NOMO-1 (cell line): ENCODE measurements around the gene PIK3CA.
A peak's percentile ranks its signal among the peaks of the same experiment; 100 is the strongest.
"Not testable (repeated sequence)": the region's sequence is repeated elsewhere in the genome, so short reads cannot be mapped to it uniquely, and the experiment has no call there.

ENCODE experiments used
- DNase-seq, 2 experiments: peaks; one replicate each; lab custom pipeline; 2025; ENCODE audit not compliant: unreplicated experiment in 2 of 2; lab: John Stamatoyannopoulos, UW

PIK3CA gene

DNA sequence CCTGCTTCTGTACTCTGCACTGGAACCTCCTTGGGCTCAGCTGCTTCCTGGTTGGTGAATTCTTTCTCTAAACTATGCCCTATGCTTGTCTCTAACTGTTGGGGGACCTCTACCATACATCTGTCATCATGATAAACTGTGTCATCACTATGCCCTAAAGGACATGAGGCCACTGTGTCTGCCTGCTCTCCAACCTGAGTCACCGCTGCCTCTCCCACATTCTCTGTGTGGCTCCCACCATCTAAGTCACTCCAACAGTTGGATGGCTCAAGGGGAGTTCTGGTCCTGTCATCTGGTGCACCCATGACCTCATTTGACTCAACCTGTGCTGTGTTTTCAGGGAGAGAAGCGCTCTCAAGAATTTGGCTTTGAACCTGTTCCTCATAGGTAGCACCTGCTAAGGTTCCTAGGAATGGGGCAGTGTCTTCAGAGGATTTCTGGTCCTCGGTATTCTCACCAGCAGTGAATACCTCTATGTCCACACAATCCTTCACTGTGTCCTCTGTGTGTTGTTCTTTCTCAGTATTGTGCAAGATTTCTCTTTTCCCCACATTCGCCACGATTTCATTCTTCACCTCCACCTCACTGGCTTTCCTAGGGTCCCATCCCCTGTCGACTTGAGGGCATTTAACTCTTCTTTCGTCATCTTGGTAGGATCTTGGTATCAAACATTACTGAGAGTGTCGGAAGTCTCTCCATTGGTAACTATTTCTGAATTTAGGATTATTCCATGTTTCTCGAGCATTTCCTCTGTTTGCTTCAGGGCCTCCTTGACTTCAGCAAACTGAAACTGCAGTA, 112.0 kb downstream of the PIK3CA start:
- DNase-seq = not testable (repeated sequence)

DNA sequence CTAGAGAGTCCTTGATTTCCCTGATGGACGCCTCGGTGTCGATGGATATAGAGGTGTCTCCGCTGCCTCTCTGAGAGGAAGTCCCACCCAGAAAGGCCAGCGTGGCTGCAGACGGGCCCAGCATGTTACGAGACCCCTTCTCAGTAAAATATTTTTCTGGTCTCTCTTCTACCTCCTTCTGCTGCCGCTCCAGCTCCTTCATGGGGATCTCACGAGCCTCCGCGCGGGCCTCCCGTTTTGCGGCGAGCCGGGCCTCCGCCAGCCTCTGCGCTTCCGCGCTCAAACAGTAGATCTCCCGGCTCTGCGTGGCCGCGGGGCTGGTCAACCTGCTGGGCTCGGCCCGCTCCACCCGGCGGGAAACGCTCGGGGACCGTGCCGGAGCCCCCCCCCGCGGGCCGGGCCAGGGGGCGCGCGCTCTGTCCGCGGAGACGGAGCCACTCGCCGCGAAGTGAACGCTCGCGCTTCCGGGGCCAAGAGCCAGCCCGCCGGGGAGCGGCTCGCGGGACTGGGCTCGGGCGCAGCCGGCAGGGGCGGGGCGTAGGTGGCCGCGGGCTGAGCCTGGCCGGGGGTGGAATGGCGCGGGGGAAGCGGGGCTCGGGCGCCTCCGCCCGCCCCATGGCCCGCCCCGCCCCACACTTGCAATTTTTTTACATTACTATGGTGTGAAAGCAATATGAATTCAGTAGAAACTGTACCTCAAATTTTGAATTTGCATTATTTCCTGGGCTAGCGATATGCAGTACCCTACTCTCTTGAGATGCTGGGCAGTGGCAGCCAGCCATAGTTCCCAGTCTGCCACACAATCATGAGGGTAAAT, 113.0 kb downstream of the PIK3CA start:
- DNase-seq = peak; percentile 70 to 89

DNA sequence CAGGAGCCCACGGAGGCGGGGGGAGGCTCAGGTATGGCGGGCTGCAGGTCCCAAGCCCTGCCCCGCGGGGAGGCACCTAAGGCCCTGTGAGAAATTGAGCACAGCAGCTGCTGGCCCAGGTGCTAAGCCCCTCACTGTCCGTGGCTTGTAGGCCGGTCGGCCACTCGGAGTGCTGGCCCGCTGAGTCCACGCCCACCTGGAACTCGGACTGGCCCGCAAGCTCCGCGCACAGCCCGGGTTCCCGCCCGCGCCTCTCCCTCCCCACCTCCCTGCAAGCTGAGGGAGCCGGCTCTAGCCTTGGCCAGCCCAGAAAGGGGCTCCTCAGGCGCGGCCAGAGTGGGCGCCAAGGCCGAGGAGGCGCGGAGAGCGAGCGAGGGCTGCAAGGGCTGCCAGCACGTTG, 115.0 kb downstream of the PIK3CA start:
- DNase-seq = no peak

DNA sequence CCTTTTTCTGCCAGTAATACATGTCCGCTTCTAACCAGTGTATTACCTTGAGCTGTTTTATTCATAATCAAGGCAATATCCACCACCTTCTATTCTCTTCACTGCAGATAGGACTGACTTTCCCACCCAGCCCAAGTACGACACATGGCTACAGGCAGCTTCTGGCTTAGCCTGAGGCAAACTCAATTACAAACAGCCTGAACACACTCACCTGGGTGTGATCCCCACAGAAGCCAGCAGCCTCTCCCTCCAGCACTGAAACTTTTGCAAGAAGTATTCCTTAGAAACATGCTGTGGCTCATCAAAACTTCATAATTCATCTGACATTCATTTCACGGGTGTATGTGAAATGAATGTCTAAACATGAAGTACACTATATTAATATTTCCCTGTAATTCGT, 116.3 kb downstream of the PIK3CA start:
- DNase-seq = no peak

DNA sequence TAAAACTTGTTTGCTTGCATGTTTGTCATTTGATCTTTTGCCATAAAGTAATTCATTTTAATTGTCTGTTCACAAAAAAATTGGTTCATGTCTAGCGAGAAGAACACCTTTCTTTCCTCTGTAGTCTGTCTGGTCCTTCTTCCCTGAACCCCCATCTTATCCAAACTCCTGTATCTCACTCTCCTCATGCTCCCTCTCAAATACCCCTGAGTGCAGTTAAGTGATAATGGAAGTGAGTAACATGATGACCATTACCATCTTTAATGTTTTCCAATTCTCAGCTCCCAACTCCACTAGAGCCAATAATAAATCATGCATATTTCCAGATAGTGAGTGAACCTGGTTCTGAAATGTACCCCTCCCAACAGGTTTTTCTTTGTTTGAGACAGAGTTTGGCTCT, 116.9 kb downstream of the PIK3CA start:
- no peak for DNase-seq

DNA sequence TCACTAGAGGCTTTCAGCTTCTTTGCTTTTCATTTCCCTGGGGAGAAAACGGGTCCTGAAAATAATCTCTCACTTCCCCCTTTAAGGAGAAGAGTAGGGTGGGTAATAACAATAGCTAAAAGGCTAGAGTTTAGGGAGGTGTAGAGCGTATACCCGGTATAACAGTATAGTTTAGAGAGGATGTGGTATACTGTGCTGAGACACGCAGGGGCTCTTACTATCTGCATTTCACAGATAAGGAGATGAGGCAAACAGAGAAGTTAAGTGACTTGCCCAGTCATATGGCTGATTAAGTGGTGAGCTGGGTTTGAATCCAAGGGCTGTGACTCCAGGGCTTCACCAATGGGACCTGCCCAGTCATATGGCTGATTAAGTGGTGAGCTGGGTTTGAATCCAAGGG, 117.7 kb downstream of the PIK3CA start:
- DNase-seq = no peak

DNA sequence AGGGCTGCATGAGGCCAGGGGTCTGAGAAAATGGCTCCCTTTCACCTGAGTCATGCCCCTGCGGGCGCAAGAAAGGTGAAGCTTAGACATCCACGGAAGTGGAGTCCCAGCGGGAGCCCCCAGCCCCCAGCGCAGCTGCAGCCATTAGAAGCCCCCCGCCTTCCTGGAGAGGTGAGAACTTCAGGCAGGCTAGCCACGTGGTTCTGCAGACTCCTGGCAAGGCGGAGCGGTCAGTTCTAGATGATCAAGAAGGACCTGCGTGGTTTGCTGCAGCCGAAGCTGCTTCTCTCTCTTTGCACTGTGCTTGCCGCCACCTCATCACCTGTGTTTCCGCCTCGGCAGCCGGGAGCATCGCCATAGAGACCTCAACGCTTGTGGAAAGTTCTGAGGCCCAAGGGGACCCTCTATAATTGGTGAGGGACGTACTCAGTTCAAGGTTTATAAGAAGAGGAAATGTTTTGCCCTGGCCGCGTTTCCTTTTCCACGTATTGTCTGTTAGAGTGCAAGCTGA, 118.6 kb downstream of the PIK3CA start:
- no peak for DNase-seq

DNA sequence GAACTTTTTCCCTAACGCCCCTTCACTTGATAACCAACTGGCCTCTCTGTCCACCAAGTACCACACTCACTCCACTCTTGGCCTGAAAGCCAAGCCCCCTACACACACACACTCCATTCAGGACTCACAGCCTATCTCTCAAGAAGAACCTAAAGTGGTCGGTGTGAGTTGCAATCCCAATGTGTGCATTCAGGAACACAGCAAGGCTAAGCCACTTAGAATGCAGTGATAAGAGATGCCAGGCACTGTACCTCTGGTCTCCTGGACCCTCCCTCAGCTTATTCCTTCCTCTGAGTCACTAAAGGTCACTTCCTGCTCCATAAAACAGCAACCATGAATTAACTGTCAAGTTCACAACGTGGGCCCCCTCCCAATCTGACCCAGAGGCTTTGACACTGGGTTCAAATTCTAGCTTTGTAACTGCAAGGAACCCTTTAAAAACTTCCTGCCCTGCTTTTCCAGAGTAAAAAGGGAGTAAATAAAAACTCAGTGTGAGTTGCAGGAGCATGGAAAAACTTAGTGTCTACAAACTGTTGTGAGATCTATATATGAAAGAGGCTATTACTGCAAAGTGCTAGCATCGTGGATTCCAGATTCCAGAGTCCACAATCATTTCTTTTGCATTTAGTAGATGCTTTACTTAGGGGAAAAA, 120.4 kb downstream of the PIK3CA start:
- DNase-seq = no peak

DNA sequence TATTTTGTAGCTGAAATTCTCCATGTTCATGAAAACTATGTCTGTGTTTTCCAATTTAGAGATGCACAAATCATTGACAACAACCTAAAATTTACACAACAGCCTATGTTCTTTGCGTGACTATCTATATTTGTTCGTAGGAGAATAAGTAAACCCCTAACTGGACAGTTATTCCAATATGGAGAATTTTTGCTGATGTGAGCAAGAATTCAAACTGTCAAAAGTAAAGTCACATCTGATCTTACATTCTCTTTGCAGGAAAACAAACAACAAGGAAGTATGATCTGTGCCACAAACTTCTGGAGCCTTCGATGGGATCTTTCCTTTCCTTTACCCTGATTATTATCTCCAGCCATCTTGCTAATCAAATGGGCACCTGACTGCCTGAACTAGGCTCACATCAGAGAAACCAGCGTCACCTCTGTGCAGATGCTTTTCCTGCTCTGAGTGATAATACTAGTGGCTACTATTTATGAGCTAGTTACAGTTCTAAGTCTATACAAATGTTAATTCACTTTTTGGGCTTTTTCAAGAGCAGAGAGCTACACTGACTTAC, 121.1 kb downstream of the PIK3CA start:
- no peak for DNase-seq

DNA sequence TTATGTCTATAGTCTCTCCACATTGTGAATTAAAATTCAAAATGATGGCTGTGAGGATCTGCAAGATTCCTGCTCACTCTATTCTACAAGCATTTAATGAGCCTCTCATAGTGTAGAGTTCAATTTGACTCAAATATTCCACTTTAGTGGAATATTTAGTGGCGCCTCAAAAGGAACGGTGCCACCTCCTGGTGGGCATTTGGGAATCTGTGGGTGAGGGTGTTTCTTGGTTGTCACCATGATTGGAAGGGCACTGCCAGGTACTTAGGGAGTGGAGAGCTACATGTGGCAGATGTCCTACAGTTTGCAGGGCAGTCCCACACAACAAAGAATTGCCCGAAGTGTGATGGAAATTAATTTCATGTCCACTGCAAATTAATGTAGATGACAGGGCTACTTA, 124.2 kb downstream of the PIK3CA start:
- no peak for DNase-seq

DNA sequence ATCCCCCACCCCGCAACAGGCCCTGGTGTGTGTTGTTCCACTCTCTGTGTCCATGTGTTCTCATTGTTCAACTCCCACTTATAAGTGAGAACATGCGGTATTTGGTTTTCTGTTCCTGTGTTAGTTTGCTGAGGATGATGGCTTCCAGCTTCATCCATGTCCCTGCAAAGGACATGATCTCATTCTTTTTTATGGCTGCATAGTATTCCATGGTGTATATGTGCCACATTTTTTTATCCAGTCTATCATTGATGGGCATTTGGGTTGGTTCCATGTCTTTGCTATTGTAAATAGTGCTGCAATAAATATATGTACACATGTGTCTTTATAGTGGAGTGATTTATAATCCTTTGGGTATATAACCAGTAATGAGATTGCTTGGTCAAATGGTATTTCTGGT, 126.3 kb downstream of the PIK3CA start:
- not testable (repeated sequence) for DNase-seq

DNA sequence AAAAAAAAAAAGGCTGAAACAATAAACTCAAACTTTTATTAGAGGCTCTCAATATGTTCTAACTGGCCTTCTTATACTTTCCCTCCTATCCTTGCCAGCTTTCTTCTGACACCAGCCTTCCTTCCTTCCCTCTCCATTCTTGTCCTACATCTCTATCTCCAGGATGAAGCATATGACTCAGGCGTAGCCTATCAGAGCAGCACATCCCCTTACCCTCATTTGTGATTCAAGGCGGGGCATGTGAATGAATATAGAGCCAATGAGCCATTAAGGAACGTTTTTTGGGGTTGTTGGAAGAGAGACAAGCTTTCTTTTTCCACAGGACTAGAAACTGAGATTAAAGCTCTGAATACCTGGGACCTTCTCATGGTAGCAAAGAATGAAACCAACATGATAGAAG, 127.8 kb downstream of the PIK3CA start:
- DNase-seq = no peak

DNA sequence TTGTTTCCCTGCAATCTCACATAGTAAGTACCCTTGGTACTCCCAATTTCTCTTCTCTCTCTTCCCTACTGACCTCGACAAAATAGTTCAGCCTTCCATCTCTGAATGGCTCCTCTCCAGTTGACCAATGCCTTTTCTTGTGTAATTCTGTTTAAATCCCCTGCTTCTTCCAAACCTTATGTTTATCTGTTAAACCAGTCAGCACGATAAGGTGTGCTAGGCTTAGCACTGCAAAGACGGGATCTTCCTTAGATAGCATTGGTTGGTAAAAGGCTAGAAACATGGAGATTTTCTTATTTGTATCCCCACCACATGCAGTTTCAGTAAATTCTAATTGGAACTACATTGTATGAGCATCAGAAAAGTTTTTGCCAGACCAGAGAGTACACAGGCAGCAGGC, 128.6 kb downstream of the PIK3CA start:
- DNase-seq = no peak

DNA sequence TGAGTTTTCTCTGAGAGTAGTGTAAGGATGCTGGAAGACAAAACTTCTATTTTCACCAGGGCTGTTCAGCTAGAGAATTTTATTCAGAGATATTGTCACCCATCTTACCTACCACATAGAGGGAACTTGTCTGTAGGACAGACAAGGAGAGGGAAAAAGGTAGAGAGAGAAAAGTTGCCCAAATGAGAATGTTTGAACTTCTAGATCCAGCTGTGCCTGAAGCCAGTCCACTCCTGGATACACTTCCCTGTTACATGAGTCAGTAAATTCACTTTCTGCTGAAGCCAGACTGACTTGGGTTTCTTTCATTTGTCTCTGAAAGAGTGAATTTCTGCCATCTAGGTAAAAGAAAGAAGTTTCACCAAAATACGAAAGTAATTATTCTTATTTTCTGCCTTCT, 130.0 kb downstream of the PIK3CA start:
- no peak for DNase-seq

DNA sequence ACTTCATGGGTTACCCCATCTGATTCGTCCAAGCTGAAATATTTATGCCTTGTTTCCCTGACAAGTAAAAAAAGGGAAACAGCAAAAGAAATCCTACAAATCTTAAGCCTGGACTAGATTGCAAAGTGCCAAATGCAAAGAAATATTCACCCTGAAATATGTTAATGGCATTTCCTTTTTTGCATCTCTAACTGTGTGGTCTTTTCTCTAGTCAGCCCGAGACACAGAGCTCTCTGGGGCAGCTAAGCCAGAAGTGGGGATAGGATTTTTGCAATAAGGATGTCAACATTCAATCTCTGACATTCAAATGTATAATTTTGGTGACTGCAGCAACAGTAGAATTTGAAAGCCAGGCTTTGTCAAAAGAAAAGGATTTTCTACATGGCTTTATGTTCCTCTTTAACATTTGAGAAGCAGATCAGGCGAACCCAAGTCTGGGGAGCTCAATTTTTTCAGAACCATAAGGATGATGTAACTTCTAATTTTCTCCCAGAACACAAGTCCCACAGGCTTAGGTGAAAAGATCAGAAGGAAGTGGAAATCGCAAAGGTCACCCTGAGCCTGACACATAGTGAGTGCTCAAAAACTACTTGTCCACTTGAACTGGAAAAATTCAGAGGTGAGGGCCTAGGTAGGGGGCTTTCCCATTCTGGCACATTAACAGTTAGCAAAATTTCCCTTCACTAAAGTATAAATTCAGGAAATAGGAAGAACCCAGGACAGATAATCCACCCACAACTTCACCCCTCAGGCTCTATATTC, 131.0 kb downstream of the PIK3CA start:
- DNase-seq = no peak

DNA sequence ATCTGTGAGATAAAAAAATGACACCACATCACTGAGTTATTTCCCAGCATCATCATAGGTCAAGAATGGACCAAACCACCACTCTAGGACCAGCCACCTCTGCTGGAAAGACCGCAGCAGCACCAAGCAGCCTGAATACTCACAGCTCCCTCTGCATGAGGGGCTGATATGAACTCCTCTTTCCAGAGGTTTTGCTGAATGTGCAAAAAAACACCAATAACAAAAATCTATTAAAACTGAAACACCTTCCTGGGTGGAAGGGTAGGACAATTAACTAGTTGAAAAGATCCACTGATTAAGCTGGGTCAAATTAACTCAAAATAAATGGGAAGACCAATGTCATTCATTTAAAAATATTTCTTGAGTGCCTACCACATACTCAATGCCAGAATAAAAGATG, 131.7 kb downstream of the PIK3CA start:
- no peak for DNase-seq

DNA sequence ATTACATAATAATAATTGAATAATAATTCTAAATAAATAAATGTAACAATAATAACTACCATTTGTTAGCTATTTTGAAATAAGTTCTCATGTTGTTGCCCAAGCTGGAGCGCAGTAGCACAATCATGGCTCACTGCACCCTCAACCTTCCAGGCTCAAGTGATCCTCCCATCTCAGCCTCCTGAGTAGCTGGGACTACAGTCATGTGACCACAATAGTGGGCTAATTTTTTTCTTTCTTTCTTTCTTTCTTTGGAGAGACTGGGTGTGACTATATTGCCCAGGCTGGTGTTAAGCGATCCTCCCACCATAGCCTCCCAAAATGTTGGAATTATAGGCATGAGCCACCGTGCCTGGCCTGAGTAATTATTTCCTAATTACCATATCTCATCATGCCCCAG, 133.7 kb downstream of the PIK3CA start:
- DNase-seq = no peak

DNA sequence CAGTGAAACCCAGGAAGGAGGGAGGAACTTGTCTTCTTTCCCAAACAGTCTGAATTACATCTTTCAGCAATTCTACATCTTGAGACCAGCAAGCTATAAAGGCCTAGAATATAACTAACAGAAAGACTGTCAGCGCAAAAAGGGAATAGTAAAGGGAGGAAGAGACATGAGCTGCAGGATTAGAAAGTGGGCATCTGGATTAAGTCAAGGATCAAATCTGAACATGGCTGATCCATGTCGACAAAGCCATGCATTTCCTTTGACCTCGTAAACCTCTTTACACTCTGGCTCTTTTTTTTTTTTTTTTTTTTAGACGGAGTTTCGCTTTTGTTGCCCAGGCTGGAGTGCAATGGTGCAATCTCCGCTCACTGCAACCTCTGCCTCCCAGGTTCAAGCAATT, 138.2 kb downstream of the PIK3CA start:
- DNase-seq = no peak

DNA sequence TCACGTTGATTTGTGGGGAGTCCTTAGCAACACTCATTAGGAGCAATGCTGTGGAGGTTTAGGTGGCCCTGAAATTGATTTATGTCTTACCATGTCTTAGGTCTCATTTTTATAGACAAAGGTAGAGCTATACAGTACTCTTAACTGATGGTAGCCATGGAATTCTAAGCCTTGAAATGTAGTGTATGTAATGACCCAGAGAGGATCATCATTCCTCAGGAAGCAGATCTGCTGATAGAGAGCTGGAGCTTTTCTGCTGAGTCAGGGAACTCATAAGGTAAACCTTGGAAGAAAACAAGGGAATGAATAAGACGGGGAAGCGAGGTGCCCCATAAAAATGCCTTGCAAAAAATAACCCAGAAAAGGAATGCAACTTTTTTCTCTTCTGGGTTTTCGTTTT, 140.7 kb downstream of the PIK3CA start:
- no peak for DNase-seq

DNA sequence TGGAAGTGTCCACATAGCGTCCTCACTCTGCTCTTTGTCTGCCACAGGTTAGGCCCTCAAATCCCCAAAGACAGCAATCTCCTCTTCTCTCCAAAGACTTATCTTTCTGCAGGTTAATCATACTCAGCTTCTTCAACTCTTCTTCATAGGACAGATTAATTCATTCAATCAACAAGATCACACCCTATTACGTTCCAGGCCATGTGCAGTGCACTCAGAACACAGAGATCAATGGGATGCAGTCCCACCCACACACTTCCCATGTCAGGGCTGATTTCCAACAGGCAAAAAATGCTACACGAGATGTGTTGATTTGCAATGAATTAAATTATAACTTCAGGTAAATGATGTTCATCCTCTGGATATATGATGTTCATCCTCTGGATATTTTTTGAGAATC, 141.1 kb downstream of the PIK3CA start:
- no peak for DNase-seq
